BJ (cell line): ENCODE data around the gene DSG2. TPM values are rescaled to one million over a fixed set of nuclear protein-coding genes. Genes with fewer than 3 reads are reported as not detected.

Source experiments
- CTCF ChIA-PET: fragments of 350-600 bp; formaldehyde crosslinking; extraction: SDS; loops from one replicate; lab custom pipeline; 2021; ENCODE audit warnings: antibody characterized with exemption, inconsistent platforms; lab: Yijun Ruan, JAX
- POLR2A ChIA-PET: fragments of 300-600 bp; sonication (Branson Sonifier 250); formaldehyde crosslinking; extraction: SDS; loops from one replicate; lab custom pipeline; 2021; ENCODE audit warnings: antibody characterized with exemption; lab: Charles Lee
- DNase-seq: peaks from one replicate; pipeline ENCODE4 v3.0.0-alpha.2; 2011; ENCODE audit warnings: low read depth
- H3K27me3 ChIP-seq: 2 replicates; pipeline ENCODE4 v1.6.0; 2011; ENCODE audit warnings: low read length; ENCODE audit not compliant: control insufficient read depth, insufficient read depth
- H3K36me3 ChIP-seq: 2 replicates; pipeline ENCODE4 v1.5.1; 2011; ENCODE audit warnings: low read length; ENCODE audit not compliant: control insufficient read depth, insufficient read depth
- H3K4me3 ChIP-seq: 2 replicates; pipeline ENCODE4 v1.5.1; 2011; ENCODE audit warnings: low read depth, mild to moderate bottlenecking, control low read depth, low read length
- polyA plus RNA-seq: library from polyadenylated mRNA; depleted of rRNA; stranded (reverse); fragments of >200 nt; gene quantifications from 2 replicates; pipeline ENCODE4 v1.2.3, GENCODE V29; 2011
- TF ChIP-seq, protein P1 (sequence below): IDR thresholded peaks from 2 replicates; pipeline ENCODE4 v1.5.1; 2011; ENCODE audit warnings: low read depth, mild to moderate bottlenecking, control low read depth, inconsistent platforms, low read length, moderate library complexity; ENCODE audit not compliant: insufficient read depth

Gene DSG2
- polyA plus RNA-seq, 1 experiment, result 0.01 TPM

DNA sequence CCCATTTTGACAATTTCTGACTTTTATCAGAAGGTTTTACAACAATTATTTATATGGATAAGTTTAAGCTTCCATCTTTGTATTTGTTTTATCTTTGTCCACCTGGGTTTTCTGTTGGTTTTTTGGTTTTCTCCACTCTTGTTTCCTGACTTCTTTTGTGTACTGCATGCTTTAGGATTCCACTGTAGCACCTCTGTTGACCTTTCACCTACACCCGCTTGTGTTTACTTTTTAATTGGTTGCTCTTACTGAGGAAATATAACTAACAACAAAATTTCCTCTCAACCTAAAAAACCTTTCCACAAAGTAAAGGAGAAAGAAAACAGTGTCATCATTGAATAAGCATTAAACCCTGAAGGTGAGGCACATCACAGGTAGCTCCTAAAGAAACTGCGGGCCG is 53.9 kb downstream of the DSG2 start:
- POLR2A ChIA-PET, result no interaction called here
- CTCF ChIA-PET, result interaction anchor here (0.9 to 6.9 kb wide), 2 partner anchors 171 to 425 kb away, joined by 4 to 41 read pairs; no protein-coding TSS in a partner anchor
- no peak for DNase-seq
- no peak overlapping the region for H3K4me3 ChIP-seq
- H3K27me3 ChIP-seq, result no peaks in the 10 kb centered on the region
- TF ChIP-seq, protein P1, sequence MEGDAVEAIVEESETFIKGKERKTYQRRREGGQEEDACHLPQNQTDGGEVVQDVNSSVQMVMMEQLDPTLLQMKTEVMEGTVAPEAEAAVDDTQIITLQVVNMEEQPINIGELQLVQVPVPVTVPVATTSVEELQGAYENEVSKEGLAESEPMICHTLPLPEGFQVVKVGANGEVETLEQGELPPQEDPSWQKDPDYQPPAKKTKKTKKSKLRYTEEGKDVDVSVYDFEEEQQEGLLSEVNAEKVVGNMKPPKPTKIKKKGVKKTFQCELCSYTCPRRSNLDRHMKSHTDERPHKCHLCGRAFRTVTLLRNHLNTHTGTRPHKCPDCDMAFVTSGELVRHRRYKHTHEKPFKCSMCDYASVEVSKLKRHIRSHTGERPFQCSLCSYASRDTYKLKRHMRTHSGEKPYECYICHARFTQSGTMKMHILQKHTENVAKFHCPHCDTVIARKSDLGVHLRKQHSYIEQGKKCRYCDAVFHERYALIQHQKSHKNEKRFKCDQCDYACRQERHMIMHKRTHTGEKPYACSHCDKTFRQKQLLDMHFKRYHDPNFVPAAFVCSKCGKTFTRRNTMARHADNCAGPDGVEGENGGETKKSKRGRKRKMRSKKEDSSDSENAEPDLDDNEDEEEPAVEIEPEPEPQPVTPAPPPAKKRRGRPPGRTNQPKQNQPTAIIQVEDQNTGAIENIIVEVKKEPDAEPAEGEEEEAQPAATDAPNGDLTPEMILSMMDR, result no peak
- H3K36me3 ChIP-seq, result no peaks in the 10 kb centered on the region

DNA sequence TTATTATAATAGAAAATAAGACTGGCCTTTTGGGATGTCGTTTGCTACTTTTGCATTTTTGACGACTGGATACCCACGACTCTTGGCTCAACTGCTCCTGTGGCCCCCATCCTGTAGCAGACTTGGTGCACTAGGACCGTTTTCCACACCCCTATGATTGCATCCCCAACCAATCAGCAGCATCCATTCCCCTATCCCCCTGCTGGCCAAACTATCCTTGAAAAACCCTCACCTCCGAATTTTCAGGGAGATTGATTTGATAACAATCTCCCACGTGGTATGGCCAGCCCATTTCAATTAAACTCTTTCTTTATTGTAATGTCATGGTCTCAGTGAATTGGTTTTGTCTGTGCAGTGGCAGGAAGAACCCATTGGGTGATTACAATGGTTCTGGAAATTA is 55.8 kb downstream of the DSG2 start:
- TF ChIP-seq, protein P1, result no peak
- DNase-seq, result no peak
- H3K27me3 ChIP-seq, result no peaks in the 10 kb centered on the region
- no peaks in the 10 kb centered on the region for H3K36me3 ChIP-seq
- no peak overlapping the region for H3K4me3 ChIP-seq
- ChIA-PET POLR2A (no interaction called here), CTCF (interaction anchor here (6.9 kb wide), 1 partner anchor 169 kb away, joined by 41 read pairs; no protein-coding TSS in a partner anchor)

DNA sequence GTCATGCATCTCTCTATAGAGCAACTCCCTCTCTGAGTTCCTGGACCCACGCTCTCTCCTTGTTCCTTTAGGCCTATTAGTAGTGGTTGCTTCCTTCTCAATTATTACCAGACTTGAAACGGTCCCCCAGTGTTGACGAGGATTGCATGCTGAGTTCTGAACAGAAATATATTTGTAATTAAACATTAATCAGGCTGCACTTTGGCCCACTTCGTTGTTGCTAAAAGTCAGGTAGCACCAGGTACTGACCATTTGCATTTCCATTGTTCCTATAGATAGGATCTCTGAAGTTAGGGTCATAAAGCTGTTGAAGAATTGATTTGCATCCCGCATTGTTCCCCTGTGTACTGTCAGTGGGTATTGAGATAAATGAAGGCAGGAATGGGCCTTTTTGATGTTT is 56.8 kb downstream of the DSG2 start:
- CTCF ChIA-PET, result interaction anchor here (1.9 to 6.9 kb wide), 3 partner anchors 8 to 171 kb away, joined by 6 to 41 read pairs (median 15); no protein-coding TSS in a partner anchor
- Histone ChIP-seq H3K4me3 (no peak overlapping the region), H3K27me3 (no peaks in the 10 kb centered on the region), H3K36me3 (no peaks in the 10 kb centered on the region)
- no peak for DNase-seq
- POLR2A ChIA-PET, result no interaction called here
- TF ChIP-seq, protein P1, result no peak

DNA sequence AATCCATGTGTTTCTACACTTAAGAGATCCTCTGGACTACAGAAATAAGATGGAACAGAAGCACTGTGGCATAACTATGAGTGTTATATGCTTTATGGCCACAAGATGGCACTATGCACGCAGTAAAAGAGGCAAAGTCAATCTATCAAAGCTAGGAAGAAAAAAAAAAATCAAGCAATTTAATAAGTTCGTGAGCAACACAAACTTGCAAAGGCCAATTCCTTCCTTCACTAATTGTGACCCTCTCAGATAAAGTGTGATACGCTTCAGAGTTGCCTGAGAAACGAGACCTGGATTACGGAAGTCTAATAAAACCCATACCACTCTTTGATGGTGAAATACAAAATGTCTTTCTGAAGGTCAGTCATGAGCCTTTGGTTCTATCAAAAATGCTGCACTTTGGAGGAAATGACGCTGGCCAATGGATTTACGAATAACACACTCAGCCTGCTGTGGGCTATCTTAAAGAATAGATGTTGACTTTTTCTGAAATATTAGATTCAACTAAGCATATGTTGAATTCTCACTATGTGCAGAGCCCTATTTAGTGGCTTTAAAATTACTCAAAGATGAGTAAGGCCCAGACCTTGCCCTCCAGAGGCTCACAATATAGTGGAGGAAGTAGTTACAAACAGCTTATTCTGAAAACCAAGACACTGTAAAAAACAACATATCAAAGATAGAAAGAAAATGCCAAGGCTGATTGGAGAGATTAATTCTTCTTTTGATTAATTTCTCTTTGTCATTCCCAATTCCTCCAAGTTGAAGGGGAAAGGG is 58.2 kb downstream of the DSG2 start:
- Histone ChIP-seq H3K27me3 (no peaks in the 10 kb centered on the region), H3K4me3 (no peak overlapping the region), H3K36me3 (no peaks in the 10 kb centered on the region)
- TF ChIP-seq, protein P1, result peak; percentile 69
- peak; percentile 26 for DNase-seq
- CTCF ChIA-PET, result interaction anchor here (0.6 to 6.9 kb wide), 25 partner anchors 9 to 425 kb away, joined by 3 to 41 read pairs (median 4); no protein-coding TSS in a partner anchor
- POLR2A ChIA-PET, result no interaction called here

DNA sequence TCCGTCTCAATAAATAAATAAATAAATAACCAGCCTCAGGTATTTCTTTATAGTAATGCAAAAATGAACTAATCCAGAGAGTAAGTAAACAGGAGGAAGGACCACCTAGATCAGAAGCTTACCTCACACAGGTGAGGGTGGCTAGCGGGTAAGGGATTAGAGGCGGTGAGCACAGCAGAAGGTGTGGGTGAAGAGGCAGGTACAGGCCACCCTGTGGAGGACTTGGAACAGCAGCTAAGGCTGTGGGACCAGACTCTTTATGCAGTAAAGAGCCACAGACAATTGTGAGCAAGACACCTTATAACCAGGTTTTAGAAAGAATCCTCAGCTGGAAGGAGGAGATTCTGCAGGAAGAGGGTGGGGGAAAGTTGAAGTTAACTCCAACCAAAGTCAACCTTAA is 59.5 kb downstream of the DSG2 start:
- ChIA-PET CTCF (interaction anchor here (1.4 to 6.9 kb wide), 4 partner anchors 15 to 261 kb away, joined by 3 to 41 read pairs (median 4); no protein-coding TSS in a partner anchor), POLR2A (no interaction called here)
- no peaks in the 10 kb centered on the region for H3K36me3 ChIP-seq
- H3K27me3 ChIP-seq, result no peaks in the 10 kb centered on the region
- DNase-seq, result no peak
- H3K4me3 ChIP-seq, result no peak overlapping the region
- TF ChIP-seq, protein P1, result no peak
